ENCODE results near the gene TGM2.

TGM2 gene

DNA sequence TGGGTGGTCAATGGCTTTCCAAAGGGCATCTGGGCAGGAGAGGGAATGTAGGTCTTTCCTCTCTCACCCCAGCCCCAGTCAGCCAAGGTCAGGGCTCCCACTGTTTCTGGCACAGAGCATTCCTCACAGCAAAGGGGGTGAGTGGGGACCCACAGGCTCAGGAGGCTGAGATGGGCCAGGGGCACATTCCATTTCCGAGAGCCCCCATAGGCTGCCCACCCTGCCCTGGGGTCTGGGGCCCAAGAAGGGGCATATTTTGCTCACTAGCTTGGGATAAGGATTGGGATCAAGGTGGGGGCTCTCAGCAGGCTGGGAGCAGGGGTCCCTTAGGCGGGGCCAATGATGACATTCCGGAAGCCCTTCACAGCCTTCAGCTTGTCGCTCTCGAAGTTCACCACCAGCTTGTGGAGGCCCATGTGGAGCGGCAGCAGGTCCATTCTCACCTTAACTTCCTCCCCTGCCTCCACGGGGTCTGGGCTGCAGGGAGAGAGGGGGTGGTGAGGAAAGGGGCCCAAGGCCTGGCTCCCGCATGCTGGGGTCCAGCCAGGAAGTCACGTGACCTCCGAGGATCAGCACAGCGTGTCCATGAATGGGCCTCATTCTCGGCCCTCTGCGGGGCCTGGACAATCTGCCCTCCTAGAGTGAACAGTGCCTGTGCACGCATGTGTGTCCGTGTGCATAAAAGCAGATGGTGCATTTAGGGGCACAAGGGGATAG lies 35.0 kb downstream of the TGM2 start:
- no peak for DNase-seq

DNA sequence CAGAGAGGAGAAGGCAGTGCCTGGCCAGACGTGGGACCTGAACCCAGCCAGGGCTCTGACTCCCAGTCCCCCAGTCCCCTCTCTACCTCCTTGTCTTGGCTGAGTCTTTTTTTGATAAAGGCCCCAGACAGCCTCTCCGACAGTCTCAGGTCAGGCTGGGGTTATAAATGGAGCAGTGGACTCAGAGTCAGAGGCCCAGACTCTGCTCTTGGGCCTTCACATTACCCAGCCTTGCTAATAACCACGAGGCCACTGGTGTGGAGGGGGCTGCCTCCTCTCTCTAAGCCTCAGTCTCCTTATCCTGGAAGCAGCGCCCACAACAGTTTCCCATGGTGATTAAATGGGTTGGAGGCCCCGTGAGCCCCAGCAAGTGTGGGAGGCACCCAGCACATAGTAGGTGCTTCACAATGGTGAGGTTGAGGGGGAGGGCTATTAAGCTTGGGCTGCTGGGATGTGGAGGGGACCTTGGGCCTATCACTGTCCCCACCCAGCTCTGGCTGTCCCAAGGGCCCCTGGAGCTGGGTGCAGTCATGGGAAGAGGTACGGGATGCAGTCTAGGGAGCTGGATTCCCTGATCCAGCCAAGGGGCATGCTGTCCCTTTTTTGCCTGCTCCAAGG lies 35.7 kb downstream of the TGM2 start:
- DNase-seq = no peak

- DNase-seq = no peak
Observed at GRCh38 chr20:38128691-38129090, 36.4 kb downstream of the TGM2 start.

- DNase-seq = no peak
Observed at GRCh38 chr20:38127920-38128528, 37.0 kb downstream of the TGM2 start.

GRCh38 chr20:38126932-38127621 lies 38.0 kb downstream of the TGM2 start:
- DNase-seq = no peak

GRCh38 chr20:38126146-38126921 lies 38.7 kb downstream of the TGM2 start:
- DNase-seq = no peak

DNA sequence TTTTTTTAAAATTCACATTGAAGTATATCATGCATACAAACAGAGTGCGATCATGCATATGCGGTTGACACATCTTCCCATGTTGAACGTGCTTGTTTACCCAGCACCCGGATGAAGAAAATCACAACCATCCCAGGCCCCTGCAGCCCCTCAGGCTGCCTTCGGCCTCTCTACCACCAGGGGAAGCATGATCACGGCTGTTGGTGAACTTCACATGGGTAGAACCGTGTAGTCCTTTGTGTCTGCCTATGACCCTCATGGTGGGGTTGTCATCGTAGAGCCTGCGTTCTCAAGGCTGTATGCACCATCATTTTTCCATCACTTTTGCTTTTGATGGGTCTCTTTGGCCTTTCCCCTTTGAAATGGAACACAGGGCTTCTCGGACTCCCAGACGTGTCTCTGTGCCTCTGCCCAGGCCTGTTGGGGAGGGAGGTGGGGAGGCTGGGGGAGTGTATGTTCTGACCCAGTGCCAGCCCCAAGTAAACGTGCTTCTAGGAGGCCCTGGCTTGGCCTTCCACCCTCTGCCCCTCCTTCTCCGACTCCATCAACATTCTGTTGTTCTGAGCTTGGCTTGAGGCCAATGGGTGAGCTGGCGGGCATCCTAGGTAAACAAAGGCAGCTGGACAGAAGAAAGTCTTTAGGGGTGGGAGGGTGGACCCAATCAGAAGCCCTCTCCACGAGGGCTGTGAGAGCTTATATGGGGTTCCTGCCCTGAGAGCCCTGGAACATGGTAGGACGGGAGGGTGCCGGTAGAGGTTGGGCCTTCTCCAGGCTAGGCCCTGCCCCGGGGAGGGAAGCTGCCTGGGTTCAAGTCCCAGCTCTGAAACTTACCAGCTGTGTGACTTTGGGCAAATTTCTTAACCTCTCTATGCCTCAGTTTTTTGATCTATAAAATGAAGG lies 39.7 kb downstream of the TGM2 start:
- no peak for DNase-seq

DNA sequence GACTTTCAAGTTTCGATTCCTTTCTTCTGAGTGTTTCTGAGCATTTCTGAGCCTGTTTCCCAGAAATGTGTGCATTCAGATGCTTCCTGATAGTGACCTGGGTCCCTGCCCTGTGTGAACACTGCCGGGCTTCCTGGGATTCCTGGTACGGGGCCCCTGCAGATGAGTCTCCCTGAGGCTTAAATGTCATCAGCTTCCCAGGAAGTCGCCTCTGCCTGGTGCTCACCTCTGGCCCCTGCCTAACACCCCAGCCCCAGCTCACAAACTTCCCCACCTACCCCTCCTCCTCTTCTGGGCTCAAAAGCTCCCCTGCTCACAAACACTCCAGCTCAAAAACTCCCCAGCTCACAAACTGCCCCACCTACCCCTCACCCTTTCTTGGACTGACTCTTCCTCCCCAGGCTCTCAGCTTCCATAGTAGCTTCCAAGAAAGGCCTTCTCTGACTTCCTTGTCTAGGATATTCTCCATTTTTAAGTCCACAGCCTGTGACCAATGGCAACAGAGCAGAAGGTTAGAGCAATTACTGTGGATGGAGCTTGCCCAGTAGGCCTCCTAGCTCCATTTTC lies 42.0 kb downstream of the TGM2 start:
- no peak for DNase-seq

GRCh38 chr20:38121741-38122140 lies 43.3 kb downstream of the TGM2 start:
- no peak for DNase-seq

DNA sequence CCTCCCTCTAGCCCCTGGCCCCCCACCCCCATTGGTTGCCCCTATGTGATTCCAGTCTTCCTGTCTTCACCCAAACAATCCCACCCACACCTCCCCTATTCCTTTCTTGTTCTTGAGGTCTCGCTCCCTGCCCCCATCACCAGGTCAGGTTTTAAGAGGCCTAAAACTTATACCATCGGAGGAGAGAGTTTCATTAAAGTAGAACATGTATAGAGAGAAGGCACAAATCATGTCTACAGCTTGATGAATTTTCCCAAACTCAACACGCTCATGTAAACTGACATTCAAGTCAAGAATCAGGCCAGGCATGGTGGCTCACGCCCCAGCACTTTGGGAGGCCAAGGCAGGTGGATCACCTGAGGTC lies 44.5 kb downstream of the TGM2 start:
- no peak for DNase-seq

DNA sequence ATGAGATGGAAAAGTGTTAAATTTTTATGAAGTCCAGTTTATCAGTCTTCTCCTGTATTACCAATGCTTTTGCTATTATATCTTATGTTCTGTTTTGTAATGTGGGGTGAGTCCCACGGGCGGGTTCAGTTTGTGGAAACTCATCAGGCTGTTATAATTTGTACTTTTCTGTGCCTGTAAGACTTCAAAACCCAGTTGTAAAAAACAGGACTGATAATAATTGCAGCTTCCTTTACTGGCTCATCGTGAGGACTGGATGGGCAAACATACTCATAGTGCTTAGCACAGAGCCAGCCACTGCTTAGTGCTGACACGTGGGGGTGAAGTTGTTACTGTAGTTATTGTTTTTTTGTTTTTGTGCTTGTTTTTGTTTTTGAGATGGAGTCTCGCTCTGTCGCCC lies 45.6 kb downstream of the TGM2 start:
- DNase-seq = no peak

DNA sequence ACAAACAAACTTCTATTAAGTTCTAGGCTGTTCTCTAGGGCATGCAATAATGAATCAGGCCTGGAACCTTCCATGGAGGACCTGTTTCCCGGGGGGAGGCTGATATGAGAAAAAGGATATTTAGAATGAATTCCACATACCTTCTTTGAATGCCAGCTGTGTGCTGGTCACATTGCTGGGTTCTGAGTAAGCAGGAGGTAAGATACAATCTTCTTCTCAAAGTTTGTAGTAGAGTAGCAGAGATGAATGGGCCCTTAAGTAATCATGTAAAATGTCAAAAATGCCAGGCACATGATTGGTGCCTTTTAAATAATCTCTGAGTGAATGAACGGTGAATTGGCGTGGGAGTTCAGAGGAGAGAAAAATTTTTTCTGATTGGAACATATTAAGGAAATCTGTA lies 47.4 kb downstream of the TGM2 start:
- no peak for DNase-seq

GRCh38 chr20:38117205-38117604 lies 47.9 kb downstream of the TGM2 start:
- DNase-seq = no peak

GRCh38 chr20:38116409-38117165 lies 48.5 kb downstream of the TGM2 start:
- DNase-seq = no peak

- DNase-seq = no peak
Observed at GRCh38 chr20:38115896-38116295, 49.2 kb downstream of the TGM2 start.

- no peak for DNase-seq
Observed at GRCh38 chr20:38115205-38115604, 49.9 kb downstream of the TGM2 start.

DNA sequence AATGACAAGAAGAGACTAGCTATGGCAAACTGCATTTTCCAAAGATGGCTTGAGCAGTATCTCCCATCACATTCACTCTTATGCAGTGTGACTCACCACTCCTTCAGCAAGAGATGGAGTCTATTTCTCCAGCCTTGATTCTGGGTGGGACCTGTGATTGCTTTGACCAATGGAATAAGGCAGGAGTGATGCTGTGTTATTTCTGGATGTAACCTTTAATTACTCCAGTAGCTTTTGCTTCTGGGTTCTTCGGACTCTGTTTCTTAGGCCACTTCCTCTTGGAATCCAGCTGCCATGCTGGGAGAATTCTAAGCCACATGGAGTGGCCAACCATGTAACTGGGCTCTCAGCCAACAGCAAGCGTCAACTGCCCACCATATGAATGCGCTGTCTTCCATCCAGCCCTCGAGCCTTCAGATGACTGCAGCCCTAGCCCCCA lies 50.7 kb downstream of the TGM2 start:
- no peak for DNase-seq

DNA sequence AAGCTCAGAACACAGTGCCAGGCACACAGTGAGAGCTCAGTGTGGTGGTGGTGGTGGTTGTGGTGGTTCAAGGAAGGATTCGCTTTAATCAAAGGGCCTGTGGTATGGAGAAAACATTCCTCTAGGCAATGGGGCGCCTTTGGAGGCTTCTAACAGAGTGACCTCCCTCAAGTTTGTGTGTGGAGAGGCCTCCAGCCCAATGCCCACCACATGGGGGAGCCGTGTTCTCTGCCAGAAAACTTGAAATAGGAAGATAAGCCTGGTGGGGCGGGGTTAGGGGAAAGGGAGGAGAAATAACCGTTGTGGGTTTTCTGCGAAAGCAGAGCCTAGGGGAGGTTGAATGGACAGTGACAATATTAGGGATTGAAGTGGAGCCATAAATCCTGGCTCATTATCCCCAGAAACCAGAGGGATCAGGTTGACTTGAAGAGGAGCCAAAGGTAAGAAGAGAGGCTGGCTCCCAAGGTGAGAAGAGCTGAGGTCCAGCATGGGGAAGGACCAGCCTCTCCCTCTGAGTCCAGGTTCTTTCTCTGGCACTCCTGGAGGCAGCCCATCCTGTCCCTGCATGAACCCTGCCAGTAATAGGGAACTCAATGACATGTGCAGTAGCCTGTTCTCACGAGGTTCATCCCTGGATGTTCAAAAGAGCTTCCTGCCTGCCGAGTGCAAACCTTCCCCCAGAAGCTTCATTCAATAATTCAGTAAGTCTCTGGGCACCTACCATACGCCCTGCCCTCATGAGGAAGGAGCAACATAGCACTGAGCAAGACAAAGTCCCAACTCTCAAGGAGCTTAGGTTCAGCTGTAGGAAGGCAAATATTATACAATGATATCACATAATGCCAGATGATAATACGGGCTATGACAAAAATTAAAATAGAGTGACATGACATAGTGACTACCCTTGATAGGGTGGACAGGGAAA lies 51.4 kb downstream of the TGM2 start:
- no peak for DNase-seq

DNA sequence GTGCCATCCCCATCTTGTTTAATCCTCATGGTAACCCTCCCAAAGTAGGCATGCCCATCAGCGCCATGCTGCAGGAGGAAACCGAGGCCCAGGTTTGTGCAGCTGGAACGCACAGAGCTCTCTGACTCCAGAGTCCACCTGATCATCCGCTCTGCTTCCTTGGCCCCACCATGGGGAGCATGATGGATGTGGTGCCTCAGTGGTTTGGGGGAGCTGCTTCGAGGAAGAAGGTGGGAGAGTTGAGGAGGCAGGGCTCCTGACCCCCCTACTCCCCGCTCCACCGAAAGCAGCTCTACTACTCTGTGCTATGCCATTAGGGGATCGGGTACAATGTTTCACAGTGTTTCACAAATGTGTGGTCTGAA lies 52.2 kb downstream of the TGM2 start:
- DNase-seq = no peak
